ENCODE results near the gene GPX4. TPM values are rescaled to one million over a fixed set of nuclear protein-coding genes. Genes with fewer than 3 reads are reported as not detected.
A peak's percentile ranks its signal among the peaks of the same experiment; 100 is the strongest.

GPX4 gene
- total and polyA plus RNA-seq, 9 of the 15 experiments (the other 6 are each of a cell fraction or from before 2014, with no cell fraction given), result 61.4 to 661 (median 349) TPM

DNA sequence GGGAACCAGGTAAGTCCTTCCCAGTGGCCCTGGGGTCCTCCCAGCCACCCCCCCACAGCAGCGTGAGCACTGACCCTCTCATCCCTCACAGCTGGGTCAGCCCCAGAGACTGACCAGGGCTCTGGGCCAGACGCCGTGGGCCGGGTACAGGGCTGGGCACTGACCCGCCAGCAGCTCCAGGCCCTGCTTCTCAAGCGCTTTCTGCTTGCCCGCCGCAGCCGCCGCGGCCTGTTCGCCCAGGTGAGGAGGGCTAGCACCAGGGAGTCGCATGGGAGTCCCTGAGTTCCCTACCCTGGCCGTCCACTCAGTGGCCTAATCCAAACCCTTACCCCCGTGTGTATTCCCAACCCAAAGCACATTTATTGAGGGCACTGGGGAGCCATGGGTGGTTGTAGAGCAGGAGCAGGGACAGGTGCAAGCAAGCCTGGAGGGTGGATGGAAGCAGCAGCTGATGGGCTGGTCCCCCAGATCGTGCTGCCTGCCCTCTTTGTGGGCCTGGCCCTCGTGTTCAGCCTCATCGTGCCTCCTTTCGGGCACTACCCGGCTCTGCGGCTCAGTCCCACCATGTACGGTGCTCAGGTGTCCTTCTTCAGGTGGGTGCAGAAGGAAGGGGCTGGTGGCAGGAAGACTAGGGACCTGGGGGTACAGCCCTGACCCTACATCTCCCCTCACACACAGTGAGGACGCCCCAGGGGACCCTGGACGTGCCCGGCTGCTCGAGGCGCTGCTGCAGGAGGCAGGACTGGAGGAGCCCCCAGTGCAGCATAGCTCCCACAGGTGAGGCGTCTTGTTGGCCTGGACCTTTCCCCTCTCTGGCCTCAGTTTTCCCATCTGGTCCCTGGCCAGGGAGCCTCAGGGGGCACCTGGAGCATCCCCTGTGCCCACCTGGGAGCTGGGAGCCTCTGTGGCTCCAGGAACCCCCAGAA lies 49.4 kb upstream of the GPX4 start (continued):
- TF ChIP-seq ZBTB12 (CRISPR knock-in tag; IDR thresholded peaks at IDR 0.05) (no peak), NCOA1 (IDR thresholded peaks at IDR 0.05; ENCODE audit: low read depth) (no peak), NRF1 (conservative IDR thresholded peaks at IDR 0.05 in 1 of 2, IDR thresholded peaks at IDR 0.05 in 1 of 2) (no peak), ZFP36 (IDR thresholded peaks at IDR 0.05; ENCODE audit: low read depth, low read length, partially characterized antibody) (peak; percentile 90), ZNF3 (CRISPR knock-in tag; IDR thresholded peaks at IDR 0.05) (no peak), ZNF592 (IDR thresholded peaks at IDR 0.05) (no peak), ZNF224 (CRISPR knock-in tag; IDR thresholded peaks at IDR 0.05) (no peak), CHAMP1 (IDR thresholded peaks at IDR 0.05) (no peak), SMARCA5 (IDR thresholded peaks at IDR 0.05) (peak; percentile 29; the same call in 1 of the 2 replicates)
